ENCODE data around the gene TSHR. TPM values are rescaled to one million over a fixed set of nuclear protein-coding genes. Genes with fewer than 3 reads are reported as not detected.

TSHR gene
- total and polyA plus RNA-seq, 2 of the 13 experiments (the other 11 are each of a cell fraction or from before 2014, with no cell fraction given) = not detected

- no TSS peak for BruUV-seq (replicated peaks)
- FAIRE-seq (no peak), DNase-seq (ENCODE audit: low spot score) (no peak), ATAC-seq (no peak)
- Histone ChIP-seq H3K27ac (ENCODE audit: extremely low read length, insufficient read depth, low read length) (no peak overlapping the region), H4K20me1 (ENCODE audit: insufficient read depth, low read length) (no peaks in the 10 kb centered on the region), H3K4me3 (replicated peaks in 1 of 3; ENCODE audit: insufficient read depth in 1 of 3, low read depth in 2 of 3, low read length in 3 of 3) (no peak overlapping the region), H3K4me2 (ENCODE audit: low read depth, low read length) (no peak overlapping the region), H3K9me3 (ENCODE audit: low read length) (0 out of 2 replicates have a peak, but pooled peaks cover 5% of the 10 kb centered on the region), H3K36me3 (replicated peaks in 1 of 2; ENCODE audit: control insufficient read depth in 1 of 2, insufficient read depth in 2 of 2, low read length in 2 of 2) (no peaks in the 10 kb centered on the region), H2AFZ (ENCODE audit: low read length) (no peak overlapping the region), H3K4me1 (ENCODE audit: insufficient read depth, low read length) (no peaks in the 10 kb centered on the region), H3K9ac (ENCODE audit: insufficient read depth, low read depth, low read length) (no peak overlapping the region), H3K79me2 (ENCODE audit: insufficient read depth, low read length) (no peaks in the 10 kb centered on the region), H3K27me3 (ENCODE audit: control insufficient read depth in 1 of 2, insufficient read depth in 2 of 2, low read length in 2 of 2) (no peaks in the 10 kb centered on the region)
- POLR2A ChIA-PET = no interaction called here
- 33% methylated on average over 1 of the region's 1 CpG for WGBS (ENCODE audit: low lambda C conversion rate)
- CTCF ChIA-PET (ENCODE audit: low intra/inter-chr PET ratio, low total read pairs) = no interaction called here
- in situ Hi-C loops (cut with HindIII; ENCODE audit: extremely low pct_ligation_motif_present, low pct_unique_long_range_greater_than_20kb) = no loop called here
- intact Hi-C loops (cut with micrococcal nuclease; ENCODE audit: unreplicated experiment) = no loop called here
- TF ChIP-seq ZNF10 (CRISPR knock-in tag; IDR thresholded peaks at IDR 0.05; ENCODE audit: borderline replicate concordance, low read depth) (no peak), ESRRA (CRISPR knock-in tag; IDR thresholded peaks at IDR 0.05; ENCODE audit: low read depth) (no peak), GMEB1 (CRISPR knock-in tag; IDR thresholded peaks at IDR 0.05; ENCODE audit: borderline replicate concordance) (no peak), ZNF772 (CRISPR knock-in tag; IDR thresholded peaks at IDR 0.05) (no peak), NFKB2 (CRISPR knock-in tag; IDR thresholded peaks at IDR 0.05; ENCODE audit: borderline replicate concordance) (no peak), E2F2 (CRISPR knock-in tag; IDR thresholded peaks at IDR 0.05; ENCODE audit: borderline replicate concordance) (no peak), FOXC1 (CRISPR knock-in tag; IDR thresholded peaks at IDR 0.05; ENCODE audit: borderline replicate concordance) (no peak), ZNF12 (CRISPR knock-in tag; IDR thresholded peaks at IDR 0.05) (no peak), HCFC1 (IDR thresholded peaks at IDR 0.05; ENCODE audit: low read depth, low read length) (no peak), CAMTA2 (CRISPR knock-in tag; IDR thresholded peaks at IDR 0.05; ENCODE audit: borderline replicate concordance) (no peak), ATF5 (CRISPR knock-in tag; IDR thresholded peaks at IDR 0.05; ENCODE audit: low read depth) (no peak), KDM3A (CRISPR knock-in tag; IDR thresholded peaks at IDR 0.05; ENCODE audit: low read depth) (no peak), SP2 (CRISPR knock-in tag; IDR thresholded peaks at IDR 0.05) (no peak), ZNF205 (CRISPR knock-in tag; IDR thresholded peaks at IDR 0.05) (no peak), ZBTB3 (CRISPR knock-in tag; IDR thresholded peaks at IDR 0.05; ENCODE audit: borderline replicate concordance, low read depth) (no peak), ZNF777 (CRISPR knock-in tag; IDR thresholded peaks at IDR 0.05) (no peak), ZBTB1 (CRISPR knock-in tag; IDR thresholded peaks at IDR 0.05; ENCODE audit: borderline replicate concordance) (no peak), CHCHD3 (CRISPR knock-in tag; IDR thresholded peaks at IDR 0.05) (no peak)
Measured at GRCh38 chr14:81033698-81034240, 78.3 kb downstream of the TSHR start.

All from HepG2 (cell line).